ENCODE data around the gene PHRF1.
"Not testable (repeated sequence)": the region's sequence is repeated elsewhere in the genome, so short reads cannot be mapped to it uniquely, and the experiment has no call there.

PHRF1 gene

GRCh38 chr11:635945-636510 lies 59.8 kb downstream of the PHRF1 start:
- DNase-seq (ENCODE audit: low read depth) = no peak

DNA sequence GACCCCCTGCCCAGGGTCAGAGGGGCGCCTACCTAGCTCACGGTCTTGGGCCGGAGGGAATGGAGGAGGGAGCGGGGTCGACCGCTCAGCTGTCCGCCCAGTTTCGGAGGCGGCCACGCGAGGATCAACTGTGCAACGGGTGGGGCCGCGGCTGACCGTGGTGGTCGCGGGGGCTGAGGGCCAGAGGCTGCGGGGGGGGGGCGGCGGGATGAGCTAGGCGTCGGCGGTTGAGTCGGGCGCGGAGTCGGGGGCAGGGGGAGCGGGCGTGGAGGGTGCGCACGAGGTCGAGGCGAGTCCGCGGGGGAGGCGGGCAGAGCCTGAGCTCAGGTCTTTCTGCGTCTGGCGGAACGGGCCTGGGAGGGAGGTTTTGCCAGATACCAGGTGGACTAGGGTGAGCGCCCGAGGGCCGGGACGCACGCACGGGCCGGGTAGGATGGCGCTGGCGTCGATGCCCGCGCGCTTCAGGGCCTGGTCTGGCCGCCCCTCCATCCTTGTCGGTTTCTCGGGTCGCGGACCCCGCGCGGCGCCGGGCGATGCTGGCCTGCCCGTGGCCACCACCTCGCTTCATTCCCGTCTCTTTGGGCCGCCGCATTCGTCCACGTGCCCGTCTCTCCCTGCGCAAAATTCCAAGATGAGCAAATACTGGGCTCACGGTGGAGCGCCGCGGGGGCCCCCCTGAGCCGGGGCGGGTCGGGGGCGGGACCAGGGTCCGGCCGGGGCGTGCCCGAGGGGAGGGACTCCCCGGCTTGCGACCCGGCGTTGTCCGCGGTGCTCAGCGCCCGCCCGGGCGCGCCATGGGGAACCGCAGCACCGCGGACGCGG lies 60.5 kb downstream of the PHRF1 start, which contains the start of gene DRD4:
TSS of gene DRD4 (plus strand) at position 759 of the 822 bp plus-strand sequence. CDS start at position 795, 36 bp downstream.
- no peak for DNase-seq (ENCODE audit: low read depth)

GRCh38 chr11:637333-637592 lies 61.0 kb downstream of the PHRF1 start:
- no peak for DNase-seq (ENCODE audit: low read depth)

DNA sequence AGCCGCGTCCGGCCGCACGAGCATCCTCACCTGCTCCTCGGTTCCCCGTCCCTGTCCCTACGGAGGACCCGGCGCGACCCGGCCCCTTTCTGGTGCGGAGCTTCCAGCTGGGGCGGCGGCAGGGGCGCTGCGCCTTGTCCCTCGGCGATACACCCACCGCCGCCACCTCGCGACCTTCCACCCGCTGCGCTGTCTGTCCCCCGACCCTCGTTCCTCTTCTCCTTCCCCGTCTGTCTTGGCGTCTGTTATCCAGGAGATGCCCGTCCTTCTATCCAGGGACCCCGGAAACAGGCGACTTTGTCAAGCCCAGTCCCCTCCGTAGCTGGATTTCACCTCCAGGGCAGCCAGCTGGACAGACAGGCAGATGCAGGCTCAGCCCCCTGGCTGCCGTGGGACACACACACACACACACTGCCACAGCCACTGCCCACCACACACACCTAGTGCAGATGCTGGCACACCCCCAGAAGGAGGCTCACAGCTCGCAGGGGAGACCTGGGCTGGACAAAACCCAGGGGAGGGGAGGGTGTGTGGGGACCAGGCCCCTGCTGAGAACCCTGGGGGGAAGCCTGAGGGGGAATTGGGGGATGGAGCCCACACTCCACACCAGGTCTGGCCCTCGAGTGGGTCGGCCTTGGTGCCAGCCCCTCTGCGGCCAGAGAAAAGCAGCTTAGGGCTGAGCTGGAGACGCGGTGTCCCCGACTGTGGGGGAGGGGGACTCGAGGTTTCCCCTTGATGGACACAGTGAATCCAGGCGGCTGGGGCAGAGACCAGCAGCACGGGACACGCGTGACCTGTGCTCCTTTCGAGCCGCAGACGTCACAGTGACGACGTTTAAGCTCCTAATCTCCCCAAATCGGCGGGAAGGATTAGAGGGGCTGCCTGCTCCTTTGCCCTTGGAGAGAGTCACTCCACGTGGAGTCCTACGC lies 61.6 kb downstream of the PHRF1 start:
- no peak for DNase-seq (ENCODE audit: low read depth)

GRCh38 chr11:638631-639331 lies 62.5 kb downstream of the PHRF1 start:
- DNase-seq (ENCODE audit: low read depth) = no peak

DNA sequence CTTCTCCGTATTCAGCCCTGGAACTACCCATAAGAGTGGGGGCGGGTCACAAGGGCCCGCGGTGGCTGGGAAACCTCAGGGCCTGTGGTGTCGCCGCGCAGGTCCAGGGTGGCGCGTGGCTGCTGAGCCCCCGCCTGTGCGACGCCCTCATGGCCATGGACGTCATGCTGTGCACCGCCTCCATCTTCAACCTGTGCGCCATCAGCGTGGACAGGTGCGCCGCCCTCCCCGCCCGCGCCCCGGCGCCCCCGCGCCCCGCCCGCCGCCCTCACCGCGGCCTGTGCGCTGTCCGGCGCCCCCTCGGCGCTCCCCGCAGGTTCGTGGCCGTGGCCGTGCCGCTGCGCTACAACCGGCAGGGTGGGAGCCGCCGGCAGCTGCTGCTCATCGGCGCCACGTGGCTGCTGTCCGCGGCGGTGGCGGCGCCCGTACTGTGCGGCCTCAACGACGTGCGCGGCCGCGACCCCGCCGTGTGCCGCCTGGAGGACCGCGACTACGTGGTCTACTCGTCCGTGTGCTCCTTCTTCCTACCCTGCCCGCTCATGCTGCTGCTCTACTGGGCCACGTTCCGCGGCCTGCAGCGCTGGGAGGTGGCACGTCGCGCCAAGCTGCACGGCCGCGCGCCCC lies 63.2 kb downstream of the PHRF1 start:
- DNase-seq (ENCODE audit: low read depth) = no peak

GRCh38 chr11:640021-640706 lies 63.9 kb downstream of the PHRF1 start:
- DNase-seq (ENCODE audit: low read depth) = no peak

- no peak for DNase-seq (ENCODE audit: low read depth)
Measured at GRCh38 chr11:641806-642370, 65.6 kb downstream of the PHRF1 start.

- no peak for DNase-seq (ENCODE audit: low read depth)
Measured at GRCh38 chr11:643366-643765, 67.1 kb downstream of the PHRF1 start.

DNA sequence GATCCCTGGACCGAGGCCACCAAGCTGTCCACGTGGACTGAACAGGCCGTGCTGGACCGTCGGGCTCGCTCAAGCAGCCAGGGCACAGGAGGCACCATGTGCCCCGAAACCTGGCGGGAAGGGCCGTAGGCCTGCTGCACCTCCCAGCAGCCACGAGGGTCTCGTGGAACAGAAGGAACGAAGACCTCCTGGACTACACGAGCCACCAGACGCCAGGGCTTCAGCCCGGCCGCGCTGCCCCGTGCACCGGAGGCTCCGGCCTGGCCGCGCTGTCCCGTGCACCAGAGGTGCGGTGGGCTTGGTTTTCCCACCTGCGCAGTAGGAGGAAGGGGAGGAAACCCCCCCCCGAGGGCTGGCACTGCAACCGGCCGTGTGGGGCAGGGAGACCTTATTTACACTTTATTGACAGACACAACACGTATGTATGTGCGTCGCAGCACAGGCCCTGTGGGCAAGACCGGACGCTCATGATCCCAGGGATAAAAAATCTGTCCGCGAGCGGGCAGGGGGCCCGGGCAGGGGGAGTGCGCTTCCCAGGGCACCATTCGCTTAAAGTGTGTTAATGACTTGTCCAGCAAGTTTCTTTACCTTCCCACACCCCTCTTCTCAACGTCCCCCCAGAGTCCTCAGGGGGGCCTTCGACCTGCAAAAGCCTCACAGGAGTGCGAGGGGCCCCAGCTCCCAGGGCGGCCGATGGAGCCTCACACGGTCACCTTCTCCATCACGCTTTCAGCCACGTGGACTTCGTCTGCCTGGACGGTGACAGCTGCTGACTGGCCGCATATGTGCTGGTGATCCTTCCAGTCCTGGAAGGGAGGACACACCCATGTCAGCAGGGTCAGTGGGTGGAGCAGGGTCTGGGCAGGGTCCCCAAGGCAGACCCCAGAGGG lies 67.8 kb downstream of the PHRF1 start:
- DNase-seq (ENCODE audit: low read depth) = no peak

- DNase-seq (ENCODE audit: low read depth) = no peak
Measured at GRCh38 chr11:645536-645935, 69.3 kb downstream of the PHRF1 start.

GRCh38 chr11:646214-646613 lies 69.9 kb downstream of the PHRF1 start:
- no peak for DNase-seq (ENCODE audit: low read depth)

- not testable (repeated sequence) for DNase-seq (ENCODE audit: low read depth)
Measured at GRCh38 chr11:647672-648158, 71.4 kb downstream of the PHRF1 start.

- no peak for DNase-seq (ENCODE audit: low read depth)
Measured at GRCh38 chr11:650482-650881, 74.2 kb downstream of the PHRF1 start.

GRCh38 chr11:653136-653535 lies 76.9 kb downstream of the PHRF1 start:
- DNase-seq (ENCODE audit: low read depth) = not testable (repeated sequence)

DNA sequence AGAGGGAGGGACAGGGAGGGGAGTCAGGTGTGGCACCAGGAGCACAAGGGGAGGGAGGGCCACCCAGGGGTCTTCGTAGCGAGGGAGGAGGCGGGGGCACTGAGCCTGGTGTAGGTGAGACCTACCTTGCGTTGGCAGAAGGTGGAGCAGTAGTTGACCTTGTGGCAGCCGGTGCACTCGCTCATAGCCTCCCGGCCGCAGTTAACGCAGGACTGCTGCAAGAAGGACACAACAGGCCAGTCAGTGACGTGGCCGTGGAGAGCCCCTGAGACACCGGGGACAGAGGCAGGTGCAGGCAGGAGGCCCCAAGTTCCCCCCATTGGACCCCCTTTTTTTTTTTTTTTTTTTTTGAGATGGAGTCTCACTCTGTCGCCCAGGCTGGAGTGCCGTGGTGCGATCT lies 77.6 kb downstream of the PHRF1 start:
- no peak for DNase-seq (ENCODE audit: low read depth)

- DNase-seq (ENCODE audit: low read depth) = not testable (repeated sequence)
Measured at GRCh38 chr11:654444-654843, 78.2 kb downstream of the PHRF1 start.

DNA sequence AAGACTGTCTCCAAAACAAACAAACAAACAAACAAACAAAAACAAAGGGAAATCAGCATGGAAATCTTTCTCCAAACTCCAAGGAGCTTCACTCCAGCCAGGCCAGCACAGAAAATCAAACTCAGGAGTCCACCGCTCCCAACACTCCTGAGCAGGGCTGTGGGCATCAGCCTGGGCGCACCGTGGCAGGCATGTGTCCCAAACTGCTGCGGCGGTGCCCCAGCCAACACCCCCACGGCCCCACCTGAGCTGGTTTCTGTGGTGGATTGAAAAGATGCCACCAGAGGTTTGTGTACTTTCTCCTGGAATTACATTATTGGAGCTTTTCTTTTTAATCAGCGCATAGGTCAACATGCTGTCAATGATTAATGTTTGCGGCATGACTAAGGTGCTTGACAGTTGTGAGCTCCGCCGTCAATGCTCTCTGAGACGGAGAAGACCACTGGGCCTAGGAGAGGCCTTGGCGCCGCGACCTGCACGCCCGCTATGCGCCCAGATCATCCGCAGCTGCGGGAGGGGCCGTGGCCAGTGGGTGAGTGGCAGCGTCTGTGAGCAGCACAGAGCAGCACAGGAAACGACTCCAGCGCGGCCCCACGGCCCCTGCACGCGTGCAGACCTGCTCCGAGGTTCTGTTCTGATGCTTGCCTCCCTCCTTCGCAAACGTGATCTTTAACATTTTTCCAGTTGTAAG lies 78.9 kb downstream of the PHRF1 start:
- no peak for DNase-seq (ENCODE audit: low read depth)

DNA sequence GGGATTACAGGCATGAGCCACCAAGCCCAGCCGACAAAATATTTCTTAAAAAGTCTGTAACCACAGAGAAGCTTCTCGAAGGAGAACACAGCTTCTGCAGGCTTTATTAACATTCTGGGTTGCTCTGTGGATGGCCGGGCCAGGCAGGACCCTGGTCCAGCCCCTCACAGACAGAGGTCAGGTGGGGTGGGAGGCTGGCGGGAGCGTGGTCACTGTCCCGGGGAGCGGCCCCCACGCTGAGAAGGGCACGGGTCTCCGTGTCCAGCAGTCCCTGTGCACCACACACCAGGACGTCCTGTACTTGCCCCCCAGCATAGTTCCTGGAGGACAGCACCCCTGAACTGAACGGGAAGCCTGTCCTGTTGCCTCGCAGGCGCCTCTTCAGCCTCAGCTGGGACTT lies 80.2 kb downstream of the PHRF1 start:
- DNase-seq (ENCODE audit: low read depth) = no peak
